Breast epithelium (tissue), 3 donors: ENCODE measurements around the gene ST7.

Experiments used
- CTCF ChIP-seq, 3 donors: fragments of 450-650 bp; IDR thresholded peaks; one replicate each; pipeline ENCODE4 v1.5.1; 2016 to 2017; ENCODE audit warnings: antibody characterized with exemption in 3 of 3, mild to moderate bottlenecking in 3 of 3, moderate library complexity in 3 of 3
- POLR2A ChIP-seq: fragments of 450-650 bp; IDR thresholded peaks from one replicate; pipeline ENCODE4 v1.6.1; 2016; ENCODE audit warnings: antibody characterized with exemption, mild to moderate bottlenecking, moderate library complexity
- POLR2AphosphoS5 ChIP-seq, 3 donors: sonication (generic); formaldehyde crosslinking; IDR thresholded peaks; one replicate each; pipeline ENCODE4 v1.6.1; 2017; ENCODE audit warnings: antibody characterized with exemption in 3 of 3

- no peak for TF ChIP-seq CTCF (IDR thresholded peaks at IDR 0.05)
- no peak for TF ChIP-seq POLR2A
- TF ChIP-seq POLR2AphosphoS5 (IDR thresholded peaks at IDR 0.05), result no peak
Observed at GRCh38 chr7:116950889-116951351, 2.4 kb upstream of the ST7 start.
